NK-92 (cell line): ENCODE results near the gene BSG.

ENCODE experiments used
- DNase-seq: peaks from one replicate; lab custom pipeline; 2025; ENCODE audit not compliant: unreplicated experiment; lab: John Stamatoyannopoulos, UW

Gene BSG

DNA sequence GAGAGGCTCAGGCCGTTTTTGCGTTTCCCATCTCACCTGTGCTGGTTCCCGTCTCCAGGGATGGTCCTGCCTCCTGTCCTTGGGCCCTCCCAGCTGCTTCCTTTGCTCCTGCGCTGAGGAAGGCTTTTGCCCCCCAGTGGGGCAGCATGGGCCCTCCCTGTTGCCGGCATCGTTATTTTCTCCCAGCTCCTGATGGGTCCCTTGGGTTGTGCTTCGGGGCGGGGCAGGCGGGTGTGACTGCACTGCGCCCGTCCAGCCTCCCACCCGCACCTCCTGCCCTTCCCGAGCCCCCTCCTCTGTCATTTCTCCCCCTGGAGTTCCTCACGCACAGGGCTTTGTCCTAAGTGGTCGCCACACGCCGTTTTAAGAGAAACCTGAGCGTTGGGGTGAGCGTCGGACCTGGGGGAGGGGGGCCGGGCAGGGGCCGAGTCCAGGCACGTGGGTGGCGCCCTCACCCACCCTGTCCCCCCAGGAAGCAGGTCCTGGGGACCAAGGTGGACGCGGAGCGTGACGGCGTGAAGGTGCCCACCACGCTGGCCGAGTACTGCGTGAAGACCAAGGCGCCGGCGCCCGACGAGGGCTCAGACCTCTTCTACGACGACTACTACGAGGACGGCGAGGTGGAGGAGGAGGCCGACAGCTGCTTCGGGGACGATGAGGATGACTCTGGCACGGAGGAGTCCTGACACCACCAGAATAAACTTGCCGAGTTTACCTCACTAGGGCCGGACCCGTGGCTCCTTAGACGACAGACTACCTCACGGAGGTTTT is 31.3 kb upstream of the BSG start:
- DNase-seq, result no peak

DNA sequence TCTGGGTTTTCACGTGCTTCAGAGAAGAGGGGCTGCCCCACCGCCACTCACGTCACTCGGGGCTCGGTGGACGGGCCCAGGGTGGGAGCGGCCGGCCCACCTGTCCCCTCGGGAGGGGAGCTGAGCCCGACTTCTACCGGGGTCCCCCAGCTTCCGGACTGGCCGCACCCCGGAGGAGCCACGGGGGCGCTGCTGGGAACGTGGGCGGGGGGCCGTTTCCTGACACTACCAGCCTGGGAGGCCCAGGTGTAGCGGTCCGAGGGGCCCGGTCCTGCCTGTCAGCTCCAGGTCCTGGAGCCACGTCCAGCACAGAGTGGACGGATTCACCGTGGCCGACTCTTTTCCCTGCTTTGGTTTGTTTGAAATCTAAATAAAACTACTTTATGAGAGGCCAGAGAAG is 30.7 kb upstream of the BSG start:
- DNase-seq, result no peak

GRCh38 chr19:542173-542866 is 30.1 kb upstream of the BSG start:
- no peak for DNase-seq

DNA sequence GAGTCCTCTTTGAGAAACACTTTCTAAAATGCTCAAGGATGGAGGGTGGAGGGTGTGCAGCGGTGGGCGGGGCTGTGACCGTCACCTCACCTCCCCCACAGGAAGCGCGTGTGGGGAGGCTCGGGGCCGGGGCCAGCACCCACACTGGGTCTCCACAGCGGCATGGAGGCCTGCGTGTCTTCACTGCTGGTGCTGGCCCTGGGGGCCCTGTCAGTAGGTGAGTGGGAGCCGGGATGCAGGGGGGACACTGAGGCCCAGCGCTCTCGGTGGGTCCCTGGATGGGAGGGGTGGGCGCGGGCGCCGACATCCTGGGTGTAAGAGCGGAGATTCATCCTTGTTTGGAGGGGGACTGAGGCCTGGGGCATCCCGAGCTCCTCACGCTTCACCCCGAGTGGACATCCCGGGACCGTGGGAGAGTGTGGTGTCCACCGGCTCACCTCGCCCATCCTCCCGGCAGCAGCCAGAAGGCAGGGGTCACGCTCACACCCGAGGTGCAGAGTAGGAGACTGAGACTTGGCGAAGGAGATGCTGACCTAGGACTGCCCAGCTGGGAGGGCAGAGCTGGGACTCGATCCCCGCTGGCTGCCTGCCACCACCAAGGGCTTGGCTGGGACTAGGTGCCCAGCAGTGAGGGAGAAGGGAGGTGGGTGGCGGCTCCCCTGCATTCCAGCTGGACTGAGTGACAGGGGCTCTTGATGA is 28.3 kb upstream of the BSG start, which contains the start of gene GZMM:
GZMM (plus strand) TSS at position 144 of the 699 bp plus-strand sequence; CDS start at position 163, 19 bp downstream.
- DNase-seq, result no peak

GRCh38 chr19:547117-547516 is 25.3 kb upstream of the BSG start:
- DNase-seq, result no peak

GRCh38 chr19:547836-548720 is 24.3 kb upstream of the BSG start:
- no peak for DNase-seq

GRCh38 chr19:548886-549830 is 23.2 kb upstream of the BSG start:
- DNase-seq, result no peak

GRCh38 chr19:554817-555216 is 17.6 kb upstream of the BSG start:
- DNase-seq, result no peak

DNA sequence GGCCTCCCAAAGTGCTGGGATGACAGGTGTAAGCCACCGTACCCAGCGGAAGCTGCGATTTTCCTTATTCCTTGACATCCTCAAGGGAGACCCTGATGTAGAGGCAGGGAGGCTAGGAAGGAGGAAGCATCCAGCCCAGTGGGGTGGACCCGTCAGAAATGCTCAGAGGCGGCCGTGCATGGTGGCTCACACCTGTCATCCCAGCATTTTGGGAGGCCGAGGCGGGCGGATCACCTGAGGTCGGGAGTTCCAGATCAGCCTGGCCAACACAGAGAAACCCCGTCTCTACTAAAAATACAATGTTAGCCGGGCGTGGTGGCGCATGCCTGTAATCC is 17.0 kb upstream of the BSG start:
- no peak for DNase-seq

DNA sequence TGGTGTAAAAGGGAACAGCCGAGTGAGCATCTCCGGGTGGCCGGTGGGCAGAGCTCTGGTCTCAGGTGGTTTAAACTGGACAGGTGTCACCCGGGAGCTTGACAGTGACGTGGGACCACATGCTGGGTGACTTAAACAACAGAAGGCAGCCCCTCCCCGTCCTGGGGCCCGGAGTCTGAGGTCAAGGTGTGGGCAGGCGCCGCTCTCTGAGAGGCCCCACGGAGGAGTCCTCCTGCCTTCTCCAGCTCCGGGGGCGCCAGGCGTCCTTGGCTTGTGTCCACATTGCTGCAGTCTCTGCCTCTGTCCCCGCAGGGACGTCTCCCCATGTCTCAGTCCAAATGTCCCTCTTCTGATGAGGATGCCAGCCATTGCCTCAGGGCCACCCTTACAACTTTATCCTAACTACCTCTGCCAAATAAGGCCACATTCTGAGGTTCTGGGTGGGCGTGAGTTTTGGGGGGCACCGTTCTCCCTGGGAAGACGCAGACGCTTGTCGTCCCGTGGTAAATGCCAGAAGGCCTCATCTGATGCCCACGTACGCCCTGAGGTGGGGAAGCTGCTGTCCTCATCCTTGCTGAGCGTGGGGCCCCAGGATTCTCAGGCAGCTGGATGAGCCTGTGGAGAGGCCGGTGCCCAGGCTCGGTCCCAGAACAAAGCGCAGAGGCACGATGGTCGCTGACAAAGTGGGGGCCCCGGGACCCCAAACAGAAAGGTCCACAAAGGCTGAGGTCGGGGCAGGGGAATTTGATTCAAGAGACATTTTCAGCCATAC is 15.6 kb upstream of the BSG start:
- DNase-seq, result no peak

GRCh38 chr19:558770-559439 is 13.5 kb upstream of the BSG start:
- DNase-seq, result no peak

DNA sequence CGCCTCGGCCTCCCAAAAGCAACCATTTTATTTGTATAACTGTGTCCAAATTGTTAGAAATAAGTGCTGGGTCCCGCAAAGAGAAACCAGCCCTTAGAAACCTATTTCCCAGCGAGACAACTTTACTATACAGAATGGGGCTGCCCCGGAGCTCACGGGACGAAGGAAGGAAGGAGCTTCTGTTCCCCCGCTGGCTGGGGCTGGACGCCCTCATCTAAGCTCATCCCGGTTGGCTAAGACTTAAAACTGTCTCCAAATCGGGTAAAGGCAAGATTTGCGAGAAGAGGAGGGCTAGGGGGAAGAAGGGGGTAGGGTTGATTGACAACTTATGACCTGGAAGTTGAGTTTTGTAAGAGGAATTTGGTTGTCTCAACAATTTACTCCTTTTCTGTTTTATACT is 12.3 kb upstream of the BSG start:
- DNase-seq, result no peak

GRCh38 chr19:566403-566802 is 6.0 kb upstream of the BSG start:
- no peak for DNase-seq

DNA sequence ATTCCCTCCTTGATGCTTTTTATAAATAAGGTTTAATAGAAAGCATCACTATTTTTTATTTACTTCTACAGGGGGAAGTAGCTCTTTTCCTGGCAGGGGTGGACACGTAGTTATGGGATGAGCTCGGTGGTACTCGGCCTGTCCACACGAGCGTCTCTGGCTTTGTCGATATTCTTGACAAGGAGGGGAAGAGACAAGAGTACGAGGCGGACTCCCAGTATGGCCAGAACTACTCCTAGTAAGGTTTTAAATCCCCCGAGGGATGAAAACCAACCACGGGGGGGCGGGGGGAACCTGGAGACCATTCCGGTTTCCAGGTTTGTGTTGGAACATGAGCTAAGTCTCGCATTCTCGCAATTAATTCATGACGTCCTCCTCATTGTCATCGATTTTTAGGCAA is 5.6 kb upstream of the BSG start:
- DNase-seq, result no peak

GRCh38 chr19:567296-567900 is 5.0 kb upstream of the BSG start:
- no peak for DNase-seq

DNA sequence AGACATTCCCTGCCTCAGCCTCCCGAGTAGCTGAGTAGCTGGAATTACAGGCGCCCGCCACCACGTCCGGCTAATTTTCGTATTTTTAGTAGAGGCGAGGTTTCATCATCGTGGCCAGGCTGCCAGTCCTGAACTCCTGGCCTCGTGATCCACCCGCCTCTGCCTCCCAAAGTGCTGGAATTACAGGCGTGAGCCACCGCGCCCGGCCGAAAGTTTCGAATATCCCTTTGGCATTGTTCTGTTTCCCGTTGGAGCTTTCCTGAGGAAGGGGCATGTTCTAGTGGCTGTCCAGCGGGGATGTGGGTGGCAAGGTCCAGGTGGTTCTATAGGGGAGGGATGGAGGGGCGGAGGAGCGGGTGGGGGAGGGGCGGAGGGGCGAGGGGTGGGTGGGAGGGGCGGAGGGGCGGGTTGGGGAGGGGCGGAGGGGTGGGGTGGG is 2.1 kb upstream of the BSG start:
- no peak for DNase-seq

- no peak for DNase-seq
These were observed 1.3 kb upstream of the BSG start for GRCh38 chr19:570937-571565.

- DNase-seq, result no peak
These were observed 826 bp upstream of the BSG start for GRCh38 chr19:571566-571974.
